NCI-H1092 treated with DMSO at 0.1 percent for 48 hours (cell line): ENCODE data around the gene SLCO4A1.
A peak's percentile ranks its signal among the peaks of the same experiment; 100 is the strongest.
"Not testable (repeated sequence)": the region's sequence is repeated elsewhere in the genome, so short reads cannot be mapped to it uniquely, and the experiment has no call there.

ENCODE experiments used
- DNase-seq: peaks from one replicate; lab custom pipeline; 2025; lab: John Stamatoyannopoulos, UW

Gene SLCO4A1

GRCh38 chr20:62666736-62667529 lies 24.6 kb downstream of the SLCO4A1 start:
- DNase-seq, result no peak

- no peak for DNase-seq
These were observed 25.5 kb downstream of the SLCO4A1 start for GRCh38 chr20:62667530-62668440.

GRCh38 chr20:62668441-62669027 lies 26.2 kb downstream of the SLCO4A1 start:
- peak; percentile 71 for DNase-seq

- no peak for DNase-seq
These were observed 26.9 kb downstream of the SLCO4A1 start for GRCh38 chr20:62669249-62669648.

GRCh38 chr20:62670156-62670555 lies 27.9 kb downstream of the SLCO4A1 start:
- DNase-seq, result no peak

- DNase-seq, result no peak
These were observed 28.7 kb downstream of the SLCO4A1 start for GRCh38 chr20:62670998-62671397.

- DNase-seq, result no peak
These were observed 29.5 kb downstream of the SLCO4A1 start for GRCh38 chr20:62671765-62672164.

- no peak for DNase-seq
These were observed 32.1 kb downstream of the SLCO4A1 start for GRCh38 chr20:62674370-62674769.

GRCh38 chr20:62675156-62675876 lies 33.0 kb downstream of the SLCO4A1 start:
- no peak for DNase-seq

GRCh38 chr20:62675877-62676260 lies 33.6 kb downstream of the SLCO4A1 start:
- no peak for DNase-seq

GRCh38 chr20:62676976-62677375 lies 34.7 kb downstream of the SLCO4A1 start:
- DNase-seq, result no peak

GRCh38 chr20:62677678-62678077 lies 35.4 kb downstream of the SLCO4A1 start:
- DNase-seq, result no peak

GRCh38 chr20:62678553-62678952 lies 36.2 kb downstream of the SLCO4A1 start:
- DNase-seq, result no peak

GRCh38 chr20:62679978-62680589 lies 37.8 kb downstream of the SLCO4A1 start:
- no peak for DNase-seq

GRCh38 chr20:62682912-62683517 lies 40.7 kb downstream of the SLCO4A1 start:
- no peak for DNase-seq

GRCh38 chr20:62683660-62684322 lies 41.5 kb downstream of the SLCO4A1 start:
- DNase-seq, result not testable (repeated sequence)

- no peak for DNase-seq
These were observed 42.7 kb downstream of the SLCO4A1 start for GRCh38 chr20:62684981-62685380.

GRCh38 chr20:62685781-62686555 lies 43.7 kb downstream of the SLCO4A1 start:
- DNase-seq, result peak; percentile 85
